Kidney glomerular epithelial cell (primary cell): ENCODE data around the gene NFKB1.
"Not testable (repeated sequence)": the region's sequence is repeated elsewhere in the genome, so short reads cannot be mapped to it uniquely, and the experiment has no call there.

Source experiments
- DNase-seq: peaks from one replicate; lab custom pipeline; 2025; lab: John Stamatoyannopoulos, UW

NFKB1 gene

GRCh38 chr4:102599886-102600285 lies 98.7 kb downstream of the NFKB1 start:
- no peak for DNase-seq

GRCh38 chr4:102600689-102601088 lies 99.5 kb downstream of the NFKB1 start:
- peak; percentile 13 for DNase-seq

DNA sequence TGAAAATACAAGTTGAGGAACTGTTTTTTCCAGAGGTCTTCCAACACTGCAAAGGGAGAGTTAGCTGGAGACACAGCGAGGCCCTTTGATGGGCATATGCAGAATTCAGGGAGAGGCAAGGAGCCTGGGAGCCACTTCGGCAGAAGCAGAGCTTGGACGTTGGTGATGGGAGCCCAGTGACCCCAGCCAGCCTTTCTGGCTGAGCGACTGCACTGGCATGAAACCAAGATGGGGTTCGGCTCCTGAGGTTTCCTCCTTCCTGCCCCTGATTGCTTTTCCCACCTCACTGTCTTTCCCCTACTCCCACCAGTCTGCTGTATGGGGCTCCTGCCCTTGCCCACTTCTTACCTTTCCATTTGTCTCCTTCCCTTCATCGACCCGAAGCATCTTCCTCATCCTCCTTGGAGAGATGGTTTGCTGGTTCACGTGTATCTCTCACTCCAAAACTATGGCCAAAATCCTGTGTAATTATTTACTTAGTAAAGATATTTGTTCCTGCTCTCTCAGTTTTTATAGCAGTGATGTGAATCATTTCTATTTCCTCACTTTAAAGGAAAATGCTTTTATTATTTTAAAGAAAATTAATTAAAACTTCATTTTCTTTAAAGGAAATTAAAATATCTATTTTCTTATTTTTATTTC lies 100.5 kb downstream of the NFKB1 start:
- DNase-seq = peak; percentile 64

GRCh38 chr4:102604222-102604940 lies 103.2 kb downstream of the NFKB1 start:
- DNase-seq = no peak

DNA sequence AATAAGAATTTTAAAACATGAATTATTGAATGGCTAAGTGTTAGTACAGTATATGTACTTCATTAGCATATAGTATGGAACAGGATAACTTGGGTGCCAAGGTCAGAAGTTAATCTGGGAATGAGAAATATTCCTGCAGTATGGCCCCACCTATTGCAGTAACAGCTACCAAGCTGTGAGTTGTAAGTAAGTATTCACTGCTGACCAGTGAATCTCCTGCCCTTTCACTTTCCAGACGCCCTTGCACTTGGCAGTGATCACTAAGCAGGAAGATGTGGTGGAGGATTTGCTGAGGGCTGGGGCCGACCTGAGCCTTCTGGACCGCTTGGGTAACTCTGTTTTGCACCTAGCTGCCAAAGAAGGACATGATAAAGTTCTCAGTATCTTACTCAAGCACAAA lies 105.1 kb downstream of the NFKB1 start:
- no peak for DNase-seq

DNA sequence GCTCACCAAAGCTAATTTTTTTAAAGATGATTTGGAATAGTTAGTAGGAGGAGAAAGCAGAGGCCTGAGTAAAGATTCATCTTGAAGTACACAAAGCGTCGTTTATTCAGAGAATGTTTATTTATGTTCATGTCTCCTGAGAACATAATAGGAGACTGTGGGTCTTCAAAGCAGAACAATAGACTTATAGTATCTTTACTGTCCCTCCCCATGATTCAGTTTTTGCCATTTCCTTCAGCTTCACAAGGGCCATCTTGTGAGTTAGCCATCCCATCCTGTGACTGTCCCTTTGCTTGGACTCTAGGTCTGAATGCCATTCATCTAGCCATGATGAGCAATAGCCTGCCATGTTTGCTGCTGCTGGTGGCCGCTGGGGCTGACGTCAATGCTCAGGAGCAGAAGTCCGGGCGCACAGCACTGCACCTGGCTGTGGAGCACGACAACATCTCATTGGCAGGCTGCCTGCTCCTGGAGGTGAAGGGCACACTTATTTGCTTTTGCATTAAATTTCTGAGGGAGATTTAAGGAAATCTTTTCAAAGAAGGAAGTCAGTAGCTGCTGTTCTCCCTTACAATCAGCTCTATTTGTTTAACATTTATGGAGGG lies 105.8 kb downstream of the NFKB1 start:
- no peak for DNase-seq

- DNase-seq = no peak
Measured at GRCh38 chr4:102608190-102608589, 107.0 kb downstream of the NFKB1 start.

GRCh38 chr4:102610007-102610406 lies 108.8 kb downstream of the NFKB1 start:
- no peak for DNase-seq

DNA sequence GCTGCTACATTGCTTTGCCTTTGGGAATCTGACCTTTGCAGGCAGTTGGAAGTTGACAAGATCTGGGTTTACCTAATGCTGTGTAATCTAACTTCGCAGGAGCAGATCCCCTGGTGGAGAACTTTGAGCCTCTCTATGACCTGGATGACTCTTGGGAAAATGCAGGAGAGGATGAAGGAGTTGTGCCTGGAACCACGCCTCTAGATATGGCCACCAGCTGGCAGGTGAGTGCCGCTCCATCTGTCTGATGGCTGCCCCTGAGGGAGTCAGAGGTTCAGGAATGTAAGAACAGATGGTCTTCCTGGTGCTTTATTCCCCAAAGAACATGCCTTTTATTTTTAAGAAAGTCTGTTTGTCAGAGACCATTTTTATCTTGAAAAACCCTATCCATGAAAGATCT lies 109.3 kb downstream of the NFKB1 start:
- DNase-seq = no peak

- DNase-seq = no peak
Measured at GRCh38 chr4:102612210-102612609, 111.1 kb downstream of the NFKB1 start.

DNA sequence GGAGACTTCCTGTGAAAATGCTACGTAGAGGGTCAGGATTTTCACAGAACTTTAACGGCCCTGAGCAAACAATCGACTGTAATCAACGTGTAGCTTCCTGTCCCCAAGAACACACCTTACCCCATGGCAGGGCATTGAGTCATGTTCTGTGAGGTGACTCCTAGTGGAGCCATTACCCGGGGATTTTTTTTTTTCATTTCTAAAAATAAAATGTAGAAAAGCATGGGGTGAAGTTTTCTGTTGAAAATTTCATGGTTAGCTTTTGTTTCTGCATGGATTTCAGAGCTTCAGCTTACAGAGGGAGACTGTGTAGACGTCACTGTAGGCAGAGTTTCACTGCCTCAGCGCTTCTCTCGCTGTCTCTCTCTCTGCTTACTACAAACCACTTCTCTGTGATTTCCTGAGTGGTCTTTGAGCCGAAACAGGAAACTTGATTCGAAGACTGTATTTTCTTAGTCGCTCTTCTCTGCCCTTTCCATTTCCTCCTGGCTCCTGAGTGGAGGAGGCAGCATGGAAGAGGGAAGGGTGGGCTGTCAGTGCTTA lies 111.7 kb downstream of the NFKB1 start:
- DNase-seq = no peak

DNA sequence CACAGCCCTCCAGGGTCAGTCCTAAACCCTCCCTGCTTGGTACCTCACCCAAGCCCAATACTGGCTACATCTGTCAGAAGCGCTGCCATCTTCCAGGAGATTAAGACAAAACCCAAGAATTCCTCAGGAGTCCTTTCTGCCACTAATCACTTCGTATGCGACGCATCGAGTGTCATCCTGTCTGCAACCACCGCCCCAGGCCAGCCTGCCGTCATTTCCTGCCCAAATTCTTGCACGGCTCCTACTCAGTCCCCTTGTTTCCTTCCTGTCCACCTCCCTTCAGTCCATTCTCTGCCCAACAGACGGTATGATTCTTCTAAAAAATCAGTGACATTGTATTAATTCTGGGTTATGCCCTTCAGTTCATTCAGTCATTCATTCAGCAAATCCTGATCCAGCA lies 113.6 kb downstream of the NFKB1 start:
- DNase-seq = no peak

- DNase-seq = no peak
Measured at GRCh38 chr4:102616636-102617035, 115.5 kb downstream of the NFKB1 start.

DNA sequence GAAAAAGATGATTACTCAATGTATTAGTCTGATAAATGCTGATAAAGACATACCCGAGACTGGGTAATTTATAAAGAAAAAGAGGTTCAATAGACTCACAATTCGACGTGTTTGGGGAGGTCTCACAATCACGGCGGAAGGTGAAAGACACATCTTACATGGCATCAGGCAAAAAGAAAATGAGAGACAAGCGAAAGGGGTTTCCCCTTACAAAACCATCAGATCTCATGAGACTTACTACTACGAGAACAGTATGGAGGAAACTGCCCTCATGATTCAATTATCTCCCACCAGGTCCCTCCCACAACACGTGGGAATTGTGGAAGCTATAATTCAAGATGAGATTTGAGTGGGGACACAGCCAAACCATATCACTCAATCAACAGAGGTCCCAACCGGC lies 117.9 kb downstream of the NFKB1 start:
- not testable (repeated sequence) for DNase-seq

- not testable (repeated sequence) for DNase-seq
Measured at GRCh38 chr4:102619776-102620631, 118.8 kb downstream of the NFKB1 start.

DNA sequence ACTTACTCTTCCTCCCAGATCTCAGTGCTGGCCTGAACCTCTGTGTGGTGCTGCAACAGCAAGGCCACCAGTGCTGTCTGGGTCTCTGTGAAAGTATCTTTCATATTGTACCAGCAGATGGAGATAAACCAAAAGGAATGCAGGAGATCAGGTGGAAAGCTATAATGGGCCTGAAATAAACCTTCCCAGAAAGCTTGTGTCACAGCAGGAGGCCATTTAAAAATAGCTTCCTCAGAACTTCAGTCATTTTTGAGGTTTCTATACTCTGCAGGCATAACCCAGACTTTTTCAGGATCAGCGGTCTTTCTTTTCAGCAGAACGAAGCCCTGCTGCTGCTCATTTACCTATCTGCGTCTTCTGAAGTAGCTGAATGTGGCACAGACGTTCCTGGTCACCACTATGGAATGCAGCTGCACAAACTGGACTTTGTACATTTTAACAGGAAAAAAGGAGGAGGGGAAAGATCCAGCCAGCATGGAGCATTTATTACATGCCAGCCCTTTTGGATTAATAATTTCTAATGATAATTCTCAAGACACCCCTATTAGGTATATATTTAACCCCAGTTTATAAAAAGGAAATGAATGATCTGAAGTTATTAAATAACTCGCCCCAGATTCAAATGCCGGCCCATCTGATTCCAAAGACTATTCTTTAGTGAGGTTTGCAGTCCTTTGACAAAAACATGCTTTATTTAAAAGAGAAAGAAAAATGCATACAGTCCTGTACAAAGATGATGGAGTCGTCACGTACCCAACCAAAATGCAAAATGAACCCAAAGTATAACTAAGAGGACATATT lies 119.7 kb downstream of the NFKB1 start:
- DNase-seq = peak; percentile 99

GRCh38 chr4:102623622-102624021 lies 122.5 kb downstream of the NFKB1 start:
- no peak for DNase-seq

DNA sequence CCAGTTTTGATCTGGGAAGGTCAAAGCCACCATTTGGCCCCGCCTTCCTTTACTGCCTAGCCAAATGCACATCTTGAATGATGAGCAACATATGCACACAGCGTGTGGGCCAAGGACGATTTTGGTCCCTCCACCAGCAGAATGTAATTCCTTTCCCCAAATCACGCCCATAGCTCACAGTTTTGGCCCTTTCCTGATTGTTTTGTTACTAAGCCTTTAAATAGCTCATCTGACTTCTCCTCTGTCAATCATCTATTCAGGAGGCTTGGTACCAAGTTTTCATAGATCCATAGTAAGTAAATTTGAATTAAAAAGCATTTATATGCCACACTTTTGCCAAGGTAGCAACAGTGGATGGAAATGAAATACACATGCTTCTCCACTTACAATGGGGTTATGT lies 123.3 kb downstream of the NFKB1 start:
- DNase-seq = no peak

GRCh38 chr4:102625232-102625930 lies 124.2 kb downstream of the NFKB1 start:
- DNase-seq = peak; percentile 10

DNA sequence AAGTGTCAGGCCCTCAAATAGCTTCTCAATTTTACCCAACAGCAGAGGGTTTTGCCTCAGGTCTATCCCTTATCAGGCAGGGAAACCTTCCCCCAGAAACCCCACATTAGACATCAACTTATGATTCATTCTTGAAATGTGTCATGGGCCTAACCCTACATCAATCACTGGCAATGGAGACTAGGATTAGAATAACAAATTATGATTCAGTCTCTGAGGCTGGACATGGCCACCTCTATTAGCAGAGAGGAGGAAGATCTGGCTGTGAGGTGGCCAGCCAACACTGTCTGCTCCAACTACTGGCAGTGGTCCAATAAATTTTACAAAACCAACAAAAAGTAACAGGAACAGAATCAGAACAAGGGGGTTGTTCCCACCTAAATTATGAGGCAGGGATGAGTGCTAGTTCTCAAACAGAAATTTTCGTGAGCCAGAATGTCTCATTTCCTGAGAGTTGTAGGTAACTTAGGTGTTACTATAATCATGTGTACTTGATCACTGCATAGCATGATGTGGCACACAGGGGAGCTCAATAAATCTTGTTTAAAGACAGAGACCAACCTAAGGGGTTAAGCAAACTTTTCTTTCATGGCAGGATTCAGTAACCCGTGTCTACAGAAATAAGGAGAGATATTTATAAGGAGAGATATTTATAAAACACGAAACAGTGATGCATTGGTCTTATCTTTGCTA lies 126.8 kb downstream of the NFKB1 start:
- peak; percentile 81 for DNase-seq
